HG02678 (cell line): ENCODE measurements around the gene PYCARD.
A peak's percentile ranks its signal among the peaks of the same experiment; 100 is the strongest.
"Not testable (repeated sequence)": the region's sequence is repeated elsewhere in the genome, so short reads cannot be mapped to it uniquely, and the experiment has no call there.

Experiments
- ATAC-seq: cut with Tn5 transposase; IDR thresholded peaks from one replicate; pipeline ENCODE4 v1.9.1; 2021; ENCODE audit warnings: mild to moderate bottlenecking, moderate library complexity; ENCODE audit not compliant: unreplicated experiment

The PYCARD gene

DNA sequence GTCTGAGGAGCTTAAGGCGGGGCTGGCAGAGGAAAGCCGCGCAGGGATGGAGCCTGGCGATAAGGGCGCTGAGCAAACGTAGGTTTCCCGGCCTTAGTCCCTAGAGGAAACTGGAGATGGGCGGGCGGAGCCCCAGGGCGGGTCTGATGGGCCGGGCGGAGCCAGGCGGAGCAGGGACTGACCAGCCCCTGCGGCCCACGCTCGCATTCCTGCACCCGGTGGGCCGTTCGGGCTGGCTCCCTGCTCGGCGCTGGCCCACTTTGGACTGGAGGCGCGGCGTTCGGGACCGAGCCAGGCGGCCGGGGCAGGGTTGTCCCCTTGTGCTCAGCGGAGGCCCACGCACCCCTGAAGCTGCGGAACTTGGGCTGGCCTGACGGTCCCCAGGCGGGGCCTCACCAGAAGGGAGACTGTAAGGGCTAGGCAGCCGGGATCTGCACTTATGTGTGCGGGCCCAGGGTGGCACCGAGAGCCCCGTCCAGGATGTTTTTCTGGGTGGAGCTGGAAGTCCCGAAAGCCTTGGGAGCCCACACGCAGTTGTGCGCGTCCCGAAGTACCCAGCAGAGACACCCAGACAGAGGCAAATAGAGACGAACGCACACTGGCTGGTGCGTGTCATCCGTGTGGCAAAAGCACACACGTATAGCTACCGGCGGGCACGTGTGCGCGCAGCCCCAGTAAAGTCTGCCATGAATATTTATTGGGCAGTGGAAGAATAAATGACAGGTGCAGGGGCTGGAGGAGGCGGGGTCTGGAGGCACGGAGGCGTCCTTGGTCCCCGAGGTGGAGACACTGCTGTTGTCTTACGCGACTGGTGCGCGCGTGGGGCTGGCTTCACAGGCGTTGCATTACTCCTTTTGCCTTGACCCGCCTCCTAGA is 13.0 kb upstream of the PYCARD start:
- no peak for ATAC-seq

DNA sequence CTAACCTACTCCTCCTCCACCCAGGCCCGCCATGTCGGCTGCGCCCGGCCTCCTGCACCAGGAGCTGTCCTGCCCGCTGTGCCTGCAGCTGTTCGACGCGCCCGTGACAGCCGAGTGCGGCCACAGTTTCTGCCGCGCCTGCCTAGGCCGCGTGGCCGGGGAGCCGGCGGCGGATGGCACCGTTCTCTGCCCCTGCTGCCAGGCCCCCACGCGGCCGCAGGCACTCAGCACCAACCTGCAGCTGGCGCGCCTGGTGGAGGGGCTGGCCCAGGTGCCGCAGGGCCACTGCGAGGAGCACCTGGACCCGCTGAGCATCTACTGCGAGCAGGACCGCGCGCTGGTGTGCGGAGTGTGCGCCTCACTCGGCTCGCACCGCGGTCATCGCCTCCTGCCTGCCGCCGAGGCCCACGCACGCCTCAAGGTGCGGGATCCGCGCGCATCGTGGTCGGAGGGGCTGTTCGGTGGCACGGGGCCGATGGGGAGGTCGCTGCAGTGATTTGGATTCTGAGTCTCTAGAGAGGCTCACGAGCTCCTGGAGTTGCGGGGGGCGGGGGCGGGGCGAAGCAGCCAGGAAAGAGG is 12.2 kb upstream of the PYCARD start:
- ATAC-seq = no peak

DNA sequence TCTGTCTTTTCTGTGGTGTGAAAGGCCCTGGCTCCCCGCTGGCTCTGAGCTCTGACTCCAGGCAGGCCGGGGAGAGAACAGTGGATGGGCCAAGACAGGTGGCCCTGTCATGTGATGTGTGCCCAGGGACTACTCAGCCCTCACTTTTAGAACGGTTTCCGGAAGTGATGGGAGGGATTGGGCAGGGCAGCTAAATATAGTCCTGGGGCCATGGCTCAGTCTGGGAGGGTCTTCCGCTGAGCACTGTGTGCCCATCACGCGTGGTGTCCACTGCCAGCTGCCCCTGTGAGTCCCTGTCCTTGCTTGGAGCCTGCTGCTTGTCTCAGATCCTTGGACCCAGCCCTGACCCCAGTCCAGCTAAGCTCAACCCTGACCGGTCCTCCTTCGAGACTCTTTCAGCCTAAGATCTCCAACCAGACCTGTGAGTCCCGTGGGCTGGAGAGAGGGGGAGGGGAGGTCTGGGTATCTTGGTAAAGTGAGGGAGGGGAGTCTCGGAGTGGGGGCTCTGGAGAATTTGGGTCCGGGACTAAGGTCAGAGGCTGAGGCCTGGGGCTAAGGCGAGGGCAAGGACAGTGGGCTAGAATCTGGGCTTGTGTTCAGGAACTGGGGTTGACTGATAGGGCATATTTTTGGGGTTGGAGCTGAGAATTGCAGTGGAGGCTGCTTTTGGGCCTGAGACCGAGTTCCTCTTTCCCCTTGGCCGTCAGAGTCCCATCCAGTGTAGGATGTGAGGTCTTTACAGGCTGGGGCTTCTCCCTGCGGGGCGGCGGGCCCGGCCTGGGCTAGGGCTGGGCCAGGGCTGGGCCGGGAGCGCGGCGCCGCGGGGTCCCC is 11.5 kb upstream of the PYCARD start, which contains the start of gene TRIM72:
TSS of gene TRIM72 (plus strand) at position 243 of the 831 bp plus-strand sequence. CDS start 620 bp downstream, outside the sequence.
- ATAC-seq = no peak

DNA sequence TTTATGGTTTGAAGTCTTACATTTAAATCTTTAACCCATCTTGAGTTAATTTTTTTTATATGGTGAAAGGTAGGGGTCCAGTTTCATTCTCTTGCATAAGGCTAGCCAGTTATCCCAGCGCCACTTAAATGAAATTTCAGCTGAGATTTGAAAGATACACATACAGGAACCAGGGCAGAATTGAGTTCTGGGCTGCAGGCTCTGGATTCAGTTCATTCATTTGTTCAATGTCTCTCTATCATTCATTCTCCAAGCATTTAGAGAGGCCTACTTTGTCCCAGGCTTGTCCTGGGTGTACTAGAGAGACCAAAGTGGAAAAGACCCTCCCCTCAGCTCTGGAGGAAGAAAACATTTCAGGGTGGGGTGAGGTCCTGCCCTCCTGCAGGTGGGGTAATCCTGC is 10.8 kb upstream of the PYCARD start:
- ATAC-seq = no peak

DNA sequence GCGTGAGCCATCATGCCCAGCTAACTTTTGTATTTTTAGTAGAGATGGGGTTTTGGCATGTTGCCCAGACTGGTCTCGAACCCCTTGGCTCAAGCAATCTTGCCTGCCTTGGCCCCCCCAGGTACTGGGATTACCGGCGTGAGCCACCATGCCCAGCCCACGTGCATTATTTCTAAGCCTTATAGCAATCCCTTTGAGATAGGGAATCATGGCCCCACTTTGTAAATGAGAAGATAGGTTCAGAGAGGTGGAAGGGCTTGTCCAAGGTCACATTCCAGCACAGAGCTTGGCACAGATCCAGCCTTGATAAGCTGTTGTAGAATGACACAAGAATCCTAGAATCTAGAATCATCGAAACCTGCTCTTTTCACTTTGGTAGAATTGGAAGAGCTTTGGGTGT is 4.2 kb upstream of the PYCARD start:
- no peak for ATAC-seq

DNA sequence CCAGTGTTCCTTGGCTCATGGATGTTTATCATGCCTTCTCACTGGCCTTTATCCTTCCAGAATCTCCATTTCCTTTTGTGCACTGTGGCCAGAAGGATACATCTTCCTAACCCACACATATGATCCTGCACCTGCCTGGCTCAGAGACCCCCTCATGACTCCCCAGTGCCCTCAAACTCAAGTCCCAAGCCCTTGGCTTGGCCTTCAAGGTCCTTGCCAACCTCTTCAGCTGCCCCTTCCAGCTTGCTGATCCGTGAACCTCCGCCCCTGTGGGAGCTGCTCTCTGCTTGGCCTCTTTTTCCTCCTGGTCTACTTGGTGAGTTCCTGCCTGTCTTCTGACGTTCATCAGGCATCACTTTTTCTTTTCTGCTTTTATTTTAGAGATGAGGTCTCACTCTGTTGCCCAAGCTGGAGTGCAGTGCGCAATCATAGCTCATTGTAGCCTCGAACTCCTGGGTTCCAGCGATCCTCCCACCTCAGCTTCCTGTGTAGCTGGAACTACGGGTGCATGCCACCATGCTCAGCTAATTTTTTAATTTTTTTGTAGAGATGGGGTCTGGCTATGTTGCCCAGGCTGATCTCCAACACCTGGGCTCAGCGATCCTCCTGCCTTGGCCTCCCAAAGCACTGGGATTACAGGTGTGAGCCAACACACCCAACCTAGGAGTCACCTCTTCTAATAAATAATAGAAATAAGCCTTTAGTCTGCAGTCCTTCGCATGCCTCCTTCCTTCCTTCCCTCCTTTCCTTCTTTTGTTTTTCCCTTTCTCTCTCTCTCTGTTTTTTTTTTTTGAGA is 2.5 kb upstream of the PYCARD start:
- ATAC-seq = no peak

DNA sequence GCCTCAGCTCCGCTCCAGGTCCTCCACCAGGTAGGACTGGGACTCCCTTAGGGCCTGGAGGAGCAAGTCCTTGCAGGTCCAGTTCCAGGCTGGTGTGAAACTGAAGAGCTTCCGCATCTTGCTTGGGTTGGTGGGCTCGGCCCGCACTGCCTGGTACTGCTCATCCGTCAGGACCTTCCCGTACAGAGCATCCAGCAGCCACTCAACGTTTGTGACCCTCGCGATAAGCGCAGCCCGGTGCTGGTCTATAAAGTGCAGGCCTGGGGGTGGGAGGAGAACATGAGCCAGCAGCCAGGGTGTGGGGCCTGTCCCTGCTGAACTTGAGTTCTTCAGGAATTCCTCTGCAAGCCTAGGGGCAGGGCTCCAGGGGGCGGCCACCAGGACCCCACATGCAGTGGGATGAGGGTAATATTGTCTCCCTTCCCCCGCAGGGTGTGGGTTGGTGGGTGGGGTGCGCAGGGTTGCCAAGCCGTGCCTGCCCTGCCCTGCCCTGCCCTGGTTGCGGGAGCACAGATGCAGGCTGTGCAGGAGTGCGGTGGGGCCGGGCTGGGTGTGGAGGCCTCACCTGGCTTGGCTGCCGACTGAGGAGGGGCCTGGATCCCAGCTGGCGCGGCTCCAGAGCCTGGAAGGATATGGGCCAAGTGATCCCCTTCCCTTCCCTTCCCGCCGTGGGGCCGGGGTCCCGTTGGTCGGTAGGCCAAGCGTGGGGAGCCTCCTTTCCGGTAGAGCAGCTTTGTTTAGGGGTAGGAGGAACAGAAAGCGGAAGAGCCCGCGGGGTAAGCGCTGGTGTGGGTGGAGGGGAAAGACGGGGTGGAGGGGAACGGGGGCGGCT is 762 bp downstream of the PYCARD start:
- ATAC-seq = peak; percentile 51

DNA sequence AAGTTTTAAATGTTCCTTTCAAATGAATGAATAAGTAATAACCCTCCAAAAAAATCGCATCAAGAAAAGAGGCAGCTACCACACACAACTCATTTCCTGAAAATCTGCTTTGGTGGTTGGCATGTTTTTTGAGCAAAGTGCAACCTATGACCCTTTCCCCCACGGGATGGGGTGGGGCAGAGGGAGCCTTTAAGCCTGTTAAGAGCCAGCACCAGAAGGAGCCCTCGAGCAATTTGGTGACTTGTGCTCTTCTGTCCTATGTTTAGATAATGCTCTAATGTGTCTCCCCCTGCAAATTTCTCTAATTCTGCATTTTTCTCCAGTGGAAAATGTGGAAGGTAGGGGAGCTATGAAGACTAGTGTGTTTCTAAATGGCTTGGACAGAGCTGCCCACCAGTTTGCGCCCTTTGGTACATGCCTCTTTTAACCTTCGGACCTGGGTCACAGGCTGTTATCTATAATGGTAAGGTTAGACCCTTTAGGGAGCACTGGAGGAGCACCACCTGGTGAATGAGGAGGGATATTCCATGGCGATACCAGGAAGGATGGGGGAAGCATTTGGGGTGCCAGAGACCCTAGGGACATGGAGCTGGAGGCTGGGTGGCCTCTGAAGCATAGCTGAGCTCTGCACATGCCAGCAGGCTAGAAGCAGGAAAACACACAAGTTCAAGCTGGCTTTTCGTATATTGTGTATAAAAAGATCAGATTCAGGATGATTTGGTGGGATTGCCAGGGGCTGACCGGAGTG is 1.6 kb downstream of the PYCARD start:
- no peak for ATAC-seq

DNA sequence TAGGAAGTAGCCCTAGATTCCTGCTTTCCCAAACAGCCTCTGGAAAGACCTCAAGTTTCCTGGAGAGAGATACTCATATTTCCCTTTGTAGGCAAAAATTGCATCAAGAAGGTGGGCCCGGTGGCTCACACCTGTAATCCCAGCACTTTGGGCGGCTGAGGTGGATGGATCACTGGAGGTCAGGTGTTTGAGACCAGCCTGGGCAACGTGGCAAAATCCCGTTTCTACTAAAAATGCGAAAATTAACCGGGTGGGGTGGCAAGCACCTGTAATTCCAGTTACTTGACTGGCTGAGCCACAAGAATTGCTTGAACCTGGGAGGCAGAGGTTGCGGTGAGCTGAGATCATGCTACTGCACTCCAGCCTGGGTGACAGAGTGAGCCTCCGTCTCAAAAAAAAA is 2.4 kb downstream of the PYCARD start:
- ATAC-seq = not testable (repeated sequence)

DNA sequence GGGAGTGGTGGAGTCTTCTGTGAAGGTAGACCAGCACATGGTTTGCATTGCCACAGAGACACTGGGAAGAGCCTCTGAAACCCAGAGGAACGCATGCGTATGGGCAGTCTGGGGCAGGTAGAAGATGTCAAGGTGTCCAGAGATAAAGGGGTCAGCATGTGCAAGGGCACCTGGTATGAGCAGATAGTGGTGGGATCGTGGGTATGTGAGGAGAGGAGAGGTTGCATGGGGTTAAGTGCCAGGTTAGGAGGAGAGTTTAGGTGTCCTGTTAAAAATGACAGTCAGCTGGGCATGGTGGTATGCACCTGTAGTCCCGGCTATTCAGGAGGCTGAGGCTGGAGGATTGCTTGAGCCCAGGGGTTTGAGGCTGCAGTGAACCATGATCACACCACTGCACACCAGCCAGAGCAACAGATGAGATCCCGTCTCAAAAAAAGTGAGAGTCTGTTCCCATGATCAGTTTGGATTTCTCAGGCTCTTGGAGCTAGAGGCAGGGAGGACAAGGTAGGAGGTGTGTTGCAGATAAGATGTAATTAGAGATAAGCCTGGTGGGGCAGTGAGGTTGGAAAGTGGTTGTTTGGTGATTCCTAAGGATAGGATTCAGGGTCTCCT is 3.0 kb downstream of the PYCARD start:
- ATAC-seq = no peak

DNA sequence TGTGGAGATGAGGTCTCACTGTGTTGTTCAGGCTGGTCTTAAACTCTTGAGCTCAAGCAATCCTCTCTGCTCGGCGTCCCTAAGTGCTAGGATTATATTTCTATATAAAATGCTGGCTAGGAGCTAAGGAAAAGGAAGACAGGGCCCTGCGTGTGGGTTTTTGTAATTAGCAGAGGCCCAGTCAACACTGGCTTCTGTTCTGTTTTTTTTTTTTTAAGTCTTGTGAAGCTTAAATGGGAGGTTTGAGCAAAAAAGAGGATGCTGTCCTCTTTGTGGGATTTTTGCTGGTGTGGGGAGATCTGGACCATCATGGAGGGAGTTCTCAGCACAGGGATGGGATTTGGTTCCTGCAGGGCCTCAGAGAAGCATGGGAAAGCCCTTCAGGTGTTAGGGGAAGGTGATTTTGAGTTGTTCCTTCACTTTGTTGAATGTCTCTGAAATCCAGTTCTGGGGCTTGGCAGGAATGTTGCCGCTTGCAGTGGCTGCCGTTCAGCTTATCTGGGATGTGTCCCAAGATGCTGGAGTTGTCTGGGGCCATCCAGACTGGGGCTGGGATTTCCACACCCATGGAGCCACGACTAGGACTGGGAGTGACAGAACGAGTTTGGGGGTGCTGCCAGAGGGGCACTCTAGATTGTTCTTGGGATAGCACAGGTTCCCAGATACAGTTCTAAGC is 4.2 kb downstream of the PYCARD start:
- no peak for ATAC-seq

DNA sequence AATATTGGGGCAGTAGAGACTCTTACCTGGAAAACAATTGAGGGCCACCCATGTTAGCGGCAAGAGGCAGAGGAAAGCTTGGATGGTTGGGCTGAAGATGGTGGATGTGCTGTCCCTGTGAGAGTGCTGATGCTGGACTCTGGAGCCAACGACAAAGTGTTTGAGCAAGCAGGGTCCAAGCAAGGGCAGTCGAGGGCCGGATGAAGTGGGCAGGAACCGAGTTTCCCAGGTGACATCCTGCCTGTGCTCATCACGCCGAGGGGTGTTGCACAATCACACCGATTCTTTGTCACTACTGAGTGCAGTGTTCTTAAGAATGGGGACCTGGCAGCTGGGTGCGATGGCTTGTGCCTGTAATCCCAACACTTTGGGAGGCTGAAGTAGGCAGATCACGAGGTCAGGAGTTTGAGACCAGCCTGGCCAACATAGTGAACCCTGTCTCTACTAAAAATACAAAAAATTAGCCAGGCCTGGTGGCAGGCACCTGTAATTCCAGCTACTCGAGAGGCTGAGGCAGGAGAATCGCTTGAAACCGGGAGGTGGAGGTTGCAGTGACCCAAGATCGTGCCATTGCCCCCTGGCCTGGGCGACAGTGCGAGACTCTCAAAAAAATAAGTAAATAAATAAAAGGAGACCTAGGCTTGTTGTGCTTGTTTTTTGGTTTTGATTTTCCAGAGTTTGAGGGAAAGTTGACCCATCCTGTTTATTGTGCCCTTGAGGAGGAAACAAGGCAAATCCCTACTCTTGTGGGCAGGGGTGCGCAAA is 6.1 kb downstream of the PYCARD start:
- no peak for ATAC-seq

DNA sequence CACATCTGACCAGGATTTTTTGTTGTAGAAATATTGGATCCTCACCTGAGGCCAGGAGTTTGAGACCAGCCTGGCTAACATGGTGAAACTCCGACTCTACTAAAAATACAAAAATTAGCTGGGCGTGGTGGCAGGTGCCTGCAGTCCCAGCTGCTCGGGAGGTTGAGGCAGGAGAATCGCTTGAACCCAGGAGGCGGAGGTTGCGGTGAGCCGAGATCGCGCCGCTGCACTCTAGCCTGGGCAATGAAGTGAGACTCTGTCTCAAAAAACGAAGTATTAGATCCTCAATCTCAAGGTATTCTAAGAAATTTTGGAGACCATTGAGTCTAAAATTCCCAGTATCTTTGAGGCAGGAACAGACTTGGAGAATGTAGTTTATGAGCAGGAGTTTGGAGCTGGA is 6.7 kb downstream of the PYCARD start:
- not testable (repeated sequence) for ATAC-seq

DNA sequence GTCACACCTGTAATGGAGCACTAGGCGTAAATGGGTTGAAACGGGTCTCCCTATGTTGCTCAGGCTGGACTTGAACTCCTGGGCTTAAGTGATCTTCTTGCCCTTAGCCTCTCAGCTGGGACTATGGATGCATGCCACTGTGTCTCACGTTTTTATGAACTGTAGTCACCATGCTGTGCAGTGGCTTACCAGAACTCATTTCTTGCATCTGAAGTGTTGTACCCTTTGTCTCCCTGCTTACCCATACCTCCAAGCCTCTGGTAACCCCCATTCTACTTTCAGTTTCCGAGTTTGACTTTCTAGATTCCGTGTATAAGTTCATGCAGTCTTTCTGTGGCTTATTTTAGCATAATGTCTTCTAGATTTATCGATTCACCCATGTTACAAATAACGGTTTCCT is 7.7 kb downstream of the PYCARD start:
- no peak for ATAC-seq

DNA sequence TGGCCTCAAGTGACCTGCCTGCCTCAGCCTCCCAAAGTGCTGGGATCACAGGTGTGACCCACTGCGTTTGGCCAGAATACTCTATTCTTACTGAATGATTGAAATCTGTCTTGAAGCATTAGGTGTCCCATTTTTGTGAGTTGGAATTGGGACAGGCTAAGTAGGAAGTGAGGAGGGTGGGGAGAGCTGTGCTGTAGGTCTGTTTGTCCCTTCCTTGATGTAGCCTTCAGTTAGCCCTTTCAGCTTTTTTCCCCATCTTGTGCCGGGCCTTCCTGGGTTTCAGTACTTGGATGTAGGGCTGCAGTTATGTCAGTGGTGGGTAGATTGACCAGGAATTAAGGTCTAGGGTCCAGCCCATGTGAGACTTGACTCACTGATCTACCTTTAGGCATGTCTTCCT is 8.7 kb downstream of the PYCARD start:
- ATAC-seq = no peak

DNA sequence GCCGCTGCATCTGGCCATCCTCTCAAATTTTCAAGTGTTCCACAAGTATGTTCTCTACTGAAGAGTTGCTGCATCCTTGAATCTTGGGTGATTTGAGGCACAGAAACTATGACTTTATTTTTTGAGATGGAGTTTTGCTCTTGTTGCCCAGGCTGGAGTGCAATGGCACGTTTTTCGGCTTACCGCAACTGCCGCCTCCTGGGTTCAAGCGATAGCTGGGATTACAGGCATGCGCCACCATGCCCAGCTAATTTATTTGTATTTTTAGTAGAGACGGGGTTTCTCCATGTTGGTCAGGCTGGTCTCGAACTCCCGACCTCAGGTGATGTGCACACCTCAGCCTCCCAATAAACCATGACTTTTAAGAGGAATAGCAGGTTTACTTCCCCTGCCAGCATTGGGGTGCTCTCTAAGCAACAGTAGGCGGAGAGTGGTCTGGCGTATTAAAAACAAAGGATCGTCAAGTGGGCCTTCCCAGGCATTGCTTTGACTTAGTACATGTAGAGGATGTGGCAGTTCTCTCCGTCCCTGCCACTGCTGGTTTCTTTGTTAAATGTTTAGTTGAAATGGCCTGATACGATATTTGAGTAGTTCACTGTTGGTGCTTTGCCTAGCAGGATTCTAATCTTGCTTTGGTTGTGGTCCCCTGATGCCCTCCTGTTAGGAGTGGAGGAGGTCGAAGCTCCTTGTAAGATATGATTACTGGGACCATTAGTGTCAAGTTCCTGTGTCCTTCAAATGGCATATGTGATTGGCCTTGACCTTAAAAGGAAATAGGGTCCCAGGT is 9.5 kb downstream of the PYCARD start:
- no peak for ATAC-seq
